ENCODE data around the gene DUSP2. TPM values are rescaled to one million over a fixed set of nuclear protein-coding genes. Genes with fewer than 3 reads are reported as not detected.

DUSP2 gene
- total RNA-seq, 1 donor from 2014 or later: 11.3 TPM

- DNase-seq (ENCODE audit: low spot score): no peak
These were observed 30.2 kb downstream of the DUSP2 start for GRCh38 chr2:96114903-96115581.

DNA sequence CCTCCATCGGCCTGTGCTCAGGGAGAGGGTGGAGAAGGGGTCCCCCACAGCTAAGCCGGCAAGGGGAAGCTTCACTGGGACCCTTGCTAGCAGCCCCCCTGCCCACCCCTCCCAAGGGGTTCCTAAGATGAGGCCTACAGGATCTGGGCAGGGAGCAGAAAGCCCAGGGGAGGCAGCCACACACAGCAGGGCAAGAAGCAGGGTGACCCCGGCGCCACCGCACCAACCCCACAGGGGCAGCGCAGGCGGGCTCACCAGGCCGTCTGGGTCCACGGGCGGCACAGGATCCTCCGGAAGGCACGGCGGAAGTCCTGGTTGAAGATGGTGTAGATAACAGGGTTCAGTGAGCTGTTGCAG is 30.7 kb downstream of the DUSP2 start:
- no peak for DNase-seq (ENCODE audit: low spot score)

DNA sequence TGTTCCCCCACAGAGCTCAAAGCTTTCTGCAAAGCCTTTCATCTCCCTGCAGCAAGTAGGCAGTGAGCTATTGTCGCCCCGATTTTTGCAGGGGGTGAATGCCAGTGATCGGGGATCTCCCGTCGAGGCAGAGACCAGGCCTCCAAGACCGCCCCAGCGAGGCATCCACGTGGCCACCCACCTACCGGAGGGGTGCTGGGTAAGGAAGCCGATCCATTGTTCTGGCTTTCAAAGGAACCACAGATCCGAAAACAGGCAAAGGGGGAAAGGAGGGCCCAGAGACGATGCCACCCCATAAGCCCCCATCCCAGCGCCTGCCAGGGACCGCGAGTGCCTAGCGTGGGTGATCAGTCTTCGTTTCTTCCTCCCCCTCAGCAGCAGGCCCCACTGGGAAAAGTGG is 31.3 kb downstream of the DUSP2 start:
- no peak for DNase-seq (ENCODE audit: low spot score)

DNA sequence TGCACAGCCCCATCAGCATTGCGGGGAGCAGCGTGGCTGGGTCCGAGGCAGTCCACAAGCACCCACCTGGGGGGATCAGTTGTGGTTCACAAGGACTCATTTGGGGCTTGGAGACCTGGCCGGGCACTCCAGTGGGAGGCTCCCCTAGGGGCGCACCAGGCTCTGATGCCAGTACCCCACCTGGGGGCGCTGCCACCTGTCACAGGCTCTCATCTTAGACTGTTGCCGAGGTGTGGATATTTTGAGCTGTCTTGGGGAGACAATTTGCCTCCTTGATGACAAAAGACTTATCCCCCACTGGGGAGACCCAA is 31.9 kb downstream of the DUSP2 start:
- DNase-seq (ENCODE audit: low spot score): no peak

- DNase-seq (ENCODE audit: low spot score): no peak
These were observed 32.5 kb downstream of the DUSP2 start for GRCh38 chr2:96112501-96113366.

DNA sequence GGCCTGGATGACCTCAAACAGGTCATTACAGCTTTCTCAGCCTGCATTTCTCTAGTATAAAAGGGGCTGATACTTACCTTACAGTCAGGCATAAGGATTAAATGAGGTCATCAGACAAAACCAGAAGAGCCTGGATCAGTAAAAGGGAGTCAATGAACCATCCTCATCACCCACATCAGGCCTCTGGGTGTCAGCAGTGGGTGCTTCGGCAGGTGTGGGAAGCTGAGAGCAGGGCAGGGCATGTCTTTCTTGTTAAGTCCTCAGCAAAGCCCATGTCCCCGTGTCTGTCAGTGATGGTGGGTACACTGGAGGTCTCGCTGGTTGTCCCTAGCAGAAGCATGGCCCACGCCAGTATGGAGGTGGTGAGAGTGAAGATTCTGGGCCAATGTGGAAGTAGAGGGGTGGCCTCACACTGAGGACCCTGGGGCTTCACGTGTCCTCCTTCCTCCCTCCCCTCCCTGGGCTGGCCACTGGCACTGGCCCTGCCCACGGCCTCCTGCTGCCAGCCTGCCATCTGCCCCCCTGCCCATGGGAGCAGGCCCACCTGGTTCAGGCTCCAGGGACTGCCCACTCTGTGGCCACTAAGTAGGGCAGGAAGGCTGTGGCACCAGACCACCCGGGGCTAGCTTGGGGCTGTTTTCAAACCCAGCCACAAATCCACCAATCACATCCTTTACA is 33.3 kb downstream of the DUSP2 start:
- no peak for DNase-seq (ENCODE audit: low spot score)

DNA sequence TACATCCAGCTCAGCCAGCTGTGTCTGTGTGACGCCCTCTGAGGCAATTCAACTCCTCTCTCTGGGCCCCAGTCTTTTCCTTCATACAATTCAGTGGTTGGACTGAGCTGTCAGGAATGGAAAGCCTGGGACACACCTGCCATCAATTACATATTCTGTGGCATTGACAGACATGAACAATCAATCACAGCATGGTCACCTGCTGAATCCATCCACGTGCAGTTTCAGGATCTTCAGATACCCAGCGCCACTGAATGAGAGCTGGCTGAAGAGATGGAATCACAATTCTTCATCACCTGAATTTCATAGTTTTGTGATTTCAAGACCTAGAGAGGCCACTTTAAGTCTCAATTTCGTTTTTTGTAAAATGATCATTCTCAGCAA is 34.0 kb downstream of the DUSP2 start:
- no peak for DNase-seq (ENCODE audit: low spot score)

GRCh38 chr2:96110621-96111256 is 34.5 kb downstream of the DUSP2 start:
- DNase-seq (ENCODE audit: low spot score): no peak

GRCh38 chr2:96109931-96110511 is 35.2 kb downstream of the DUSP2 start:
- no peak for DNase-seq (ENCODE audit: low spot score)

DNA sequence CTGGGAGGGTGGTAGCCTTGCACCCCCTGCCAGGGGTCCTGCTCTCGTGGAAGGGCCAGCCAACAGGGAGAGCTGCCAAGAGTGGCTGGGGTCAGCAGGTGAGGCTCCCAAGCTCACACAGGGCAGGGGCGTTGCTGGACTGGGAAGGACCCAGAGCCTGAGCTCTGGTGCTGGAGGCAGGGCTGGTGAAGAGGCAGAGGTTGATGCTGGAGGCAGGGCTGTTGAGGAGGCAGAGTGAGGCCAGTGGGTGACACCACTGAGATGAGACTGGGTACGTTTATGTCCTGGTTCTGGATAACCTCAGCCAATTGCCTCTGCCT is 35.9 kb downstream of the DUSP2 start:
- DNase-seq (ENCODE audit: low spot score): no peak

DNA sequence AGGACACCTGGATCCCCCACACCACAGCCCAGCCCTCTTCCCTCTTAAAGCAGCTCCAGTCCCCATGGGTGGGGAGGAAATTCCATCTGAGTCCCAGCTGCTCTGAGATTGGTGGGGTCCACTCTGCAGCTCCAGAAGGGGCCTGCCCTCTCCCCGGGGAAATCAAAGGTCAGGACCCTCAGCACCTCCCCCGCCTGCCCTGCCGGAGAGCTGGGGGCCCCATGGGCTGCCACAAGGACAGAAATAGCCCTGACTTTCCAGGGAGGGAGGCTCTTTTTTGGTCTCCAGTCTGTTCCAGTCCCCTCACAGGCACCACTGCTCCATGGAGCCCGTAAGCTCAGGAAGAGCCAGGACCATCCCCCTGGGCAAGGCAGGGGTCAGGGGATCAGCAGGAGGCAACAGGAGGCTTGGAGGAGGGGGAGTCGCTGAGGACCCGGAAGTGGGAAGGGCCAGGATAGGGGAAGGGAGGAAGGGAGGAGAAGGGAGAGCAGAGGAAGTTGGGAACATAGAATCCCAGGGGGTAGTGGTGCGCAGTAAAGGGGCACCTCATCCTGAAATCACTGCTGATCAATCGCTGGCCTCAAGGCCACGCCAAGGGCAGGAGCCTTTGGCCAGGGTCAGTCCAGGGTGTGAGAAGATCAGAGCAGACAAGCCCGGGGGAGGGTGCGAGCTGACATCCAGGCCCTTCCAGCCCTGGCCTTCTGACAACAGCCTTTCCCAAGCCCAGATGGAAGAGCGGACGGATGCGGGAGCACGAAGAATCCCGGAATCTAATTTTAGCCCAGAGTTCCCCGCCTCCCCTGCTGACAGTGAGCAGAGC is 36.5 kb downstream of the DUSP2 start:
- DNase-seq (ENCODE audit: low spot score): no peak

DNA sequence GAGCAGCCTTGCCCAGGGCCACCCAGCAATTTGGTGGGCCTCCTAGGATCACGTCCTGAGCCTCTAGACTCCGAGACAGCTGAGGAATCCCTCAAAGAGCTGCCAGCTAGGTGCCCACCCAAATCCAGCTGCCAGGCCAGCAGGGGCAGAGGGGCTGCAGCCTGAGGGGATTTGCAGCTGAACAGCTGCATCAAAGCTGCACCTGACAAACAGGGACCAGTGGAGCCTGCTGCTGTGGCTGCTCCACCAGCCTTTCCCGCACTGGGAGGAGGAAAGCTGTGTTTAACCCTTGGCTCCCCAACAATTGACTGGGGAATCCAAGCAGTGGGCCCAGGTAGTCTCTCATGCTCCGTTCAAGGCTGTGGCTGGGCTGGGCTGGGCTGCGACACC is 37.1 kb downstream of the DUSP2 start:
- no peak for DNase-seq (ENCODE audit: low spot score)

GRCh38 chr2:96107708-96108065 is 37.6 kb downstream of the DUSP2 start:
- DNase-seq (ENCODE audit: low spot score): no peak

GRCh38 chr2:96106991-96107707 is 38.1 kb downstream of the DUSP2 start:
- no peak for DNase-seq (ENCODE audit: low spot score)

DNA sequence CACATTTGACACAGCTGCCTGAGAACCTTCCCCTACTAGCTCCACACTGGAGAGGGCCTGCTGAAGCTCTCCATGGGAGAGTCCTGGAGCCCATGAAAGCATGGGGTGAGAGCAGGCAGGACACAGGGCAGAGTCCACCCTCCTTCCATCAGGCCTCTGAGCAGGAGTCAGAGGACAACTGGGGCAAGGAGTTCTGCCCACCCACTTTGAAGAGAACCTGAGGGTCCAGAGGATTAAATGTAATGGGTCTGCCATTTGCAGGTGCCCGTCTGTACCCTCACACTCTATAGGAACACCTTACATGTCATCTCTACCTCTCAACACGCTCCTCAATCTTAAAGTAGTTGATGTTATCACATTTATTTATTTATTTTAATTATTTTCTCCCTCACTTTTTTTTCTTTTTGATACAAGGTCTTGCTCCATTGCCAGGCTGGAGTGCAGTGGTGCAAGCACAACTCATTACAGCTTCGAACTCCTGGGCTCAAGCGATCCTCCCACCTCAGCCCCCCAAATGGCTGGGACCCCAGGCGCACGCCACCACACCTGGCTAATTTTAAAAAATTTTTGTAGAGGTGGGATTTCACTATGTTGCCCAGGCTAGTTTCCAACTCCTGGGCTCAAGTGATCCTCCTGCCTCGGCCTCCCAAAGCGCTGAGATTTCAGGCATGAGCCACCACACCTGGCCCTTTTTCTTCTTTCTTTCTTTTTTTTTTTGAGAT is 39.1 kb downstream of the DUSP2 start:
- DNase-seq (ENCODE audit: low spot score): no peak

GRCh38 chr2:96105152-96105915 is 39.9 kb downstream of the DUSP2 start:
- DNase-seq (ENCODE audit: low spot score): no peak

DNA sequence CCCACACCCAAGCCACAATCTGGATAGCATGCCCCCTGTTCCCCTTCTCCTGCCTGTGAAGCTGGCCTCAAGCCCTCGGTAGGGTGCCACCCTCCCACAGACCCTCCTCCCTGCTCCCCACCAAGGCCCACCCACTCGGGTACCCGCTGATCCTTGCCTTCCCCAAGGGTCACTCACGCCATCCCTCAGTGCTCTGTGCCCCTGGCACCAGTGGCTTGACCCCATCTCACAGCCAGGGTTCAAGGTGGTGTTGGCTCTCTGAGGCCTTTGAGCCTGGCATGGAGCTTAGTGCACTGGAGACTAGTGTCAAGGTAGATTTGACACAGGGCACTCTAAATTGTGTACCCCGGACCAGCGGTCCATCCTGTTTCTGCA is 40.8 kb downstream of the DUSP2 start:
- no peak for DNase-seq (ENCODE audit: low spot score)

DNA sequence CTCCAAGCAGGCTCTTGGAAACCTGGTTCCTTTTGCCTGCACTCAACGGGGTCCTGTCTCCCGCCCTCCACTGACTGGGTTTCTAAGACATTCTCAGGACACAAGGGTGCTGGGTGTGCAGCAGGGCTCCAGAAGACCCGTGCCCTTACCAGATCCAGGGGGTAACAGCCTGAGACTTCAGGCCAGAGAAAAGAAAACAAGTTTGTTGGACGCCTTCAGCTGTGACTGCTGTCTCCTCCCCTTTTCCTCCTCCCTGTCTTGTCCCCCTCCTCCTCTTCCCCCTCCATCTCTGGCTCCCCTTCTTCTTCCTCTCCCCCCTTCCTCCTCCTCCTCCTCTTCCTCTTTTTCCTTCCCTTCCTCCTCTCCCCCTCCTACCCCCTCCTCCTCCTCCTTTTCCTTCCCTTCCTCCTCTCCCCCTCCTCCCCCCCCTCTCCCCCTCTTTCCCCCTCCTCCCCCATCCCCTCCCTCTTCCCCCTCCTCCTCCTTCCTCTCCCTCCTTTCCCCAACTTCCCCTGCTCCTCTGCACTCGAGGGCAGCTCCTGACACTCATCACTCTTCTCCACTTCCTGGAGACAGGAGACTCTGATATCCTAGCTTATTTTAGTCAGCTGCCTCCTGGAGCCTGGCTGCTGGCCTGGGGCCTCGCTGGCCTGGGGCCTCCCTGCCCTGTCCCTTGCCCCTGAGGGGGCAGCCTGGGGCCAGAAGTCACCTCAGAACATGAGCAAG is 41.3 kb downstream of the DUSP2 start:
- DNase-seq (ENCODE audit: low spot score): no peak

DNA sequence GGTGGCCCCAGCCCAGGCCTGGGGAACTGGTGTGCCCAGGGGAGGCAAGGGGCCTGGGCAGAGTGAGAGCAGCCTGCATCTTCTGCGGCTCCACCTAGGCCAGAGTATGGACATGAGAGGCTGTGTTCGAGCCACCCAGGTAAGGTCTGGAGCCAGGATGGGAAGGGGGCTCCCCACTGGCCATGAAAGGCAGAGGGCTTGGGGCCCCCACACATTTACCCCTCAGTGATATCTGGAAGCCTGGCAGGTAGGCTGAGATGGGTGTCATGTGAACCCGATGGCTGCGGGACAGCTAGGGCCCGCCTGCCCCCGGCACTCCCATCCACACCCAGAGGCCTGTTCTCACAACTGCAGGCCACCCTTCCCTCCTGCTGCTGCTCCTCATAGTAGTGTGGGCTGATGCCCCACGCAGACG is 42.0 kb downstream of the DUSP2 start:
- DNase-seq (ENCODE audit: low spot score): no peak
